ENCODE results near the gene MAPKAPK3. TPM values are rescaled to one million over a fixed set of nuclear protein-coding genes. Genes with fewer than 3 reads are reported as not detected.

MAPKAPK3 gene
- total RNA-seq, 1 donor from 2014 or later: 20.9 TPM

GRCh38 chr3:50650018-50650417 is 33.1 kb downstream of the MAPKAPK3 start:
- no peak overlapping the region for H3K4me3 ChIP-seq (ENCODE audit: low read length in 3 of 3)
- peak overlapping the region; percentile 68 for H3K27ac ChIP-seq (ENCODE audit: low read depth, low read length)
- peaks cover 22 to 32% (median 30%) of the 10 kb centered on the region in 3 donors for H3K36me3 ChIP-seq (ENCODE audit: control insufficient read depth in 3 of 3, insufficient read depth in 3 of 3, low read length in 3 of 3)
- no peaks in the 10 kb centered on the region for H3K9me3 ChIP-seq (ENCODE audit: control insufficient read depth in 3 of 3, low read length in 3 of 3)
- no peaks in the 10 kb centered on the region for H3K27me3 ChIP-seq (ENCODE audit: control insufficient read depth in 3 of 3, insufficient read depth in 3 of 3, low read length in 3 of 3)
- peaks cover 28 to 64% (median 33%) of the 10 kb centered on the region in 3 donors for H3K4me1 ChIP-seq (ENCODE audit: control insufficient read depth in 3 of 3, insufficient read depth in 3 of 3, low read length in 3 of 3)
- H3K9ac ChIP-seq (ENCODE audit: low read depth in 1 of 3, low read length in 3 of 3): peak overlapping the region in 2 of 3 donors; percentile 21 to 74

- Histone ChIP-seq H3K9ac (ENCODE audit: low read depth in 1 of 3, low read length in 3 of 3) (no peak overlapping the region), H3K27ac (ENCODE audit: low read depth, low read length) (no peak overlapping the region), H3K36me3 (ENCODE audit: control insufficient read depth in 3 of 3, insufficient read depth in 3 of 3, low read length in 3 of 3) (peaks cover 17 to 19% (median 18%) of the 10 kb centered on the region in 3 donors), H3K4me3 (ENCODE audit: low read length in 3 of 3) (no peak overlapping the region), H3K9me3 (ENCODE audit: control insufficient read depth in 3 of 3, low read length in 3 of 3) (no peaks in the 10 kb centered on the region), H3K4me1 (ENCODE audit: control insufficient read depth in 3 of 3, insufficient read depth in 3 of 3, low read length in 3 of 3) (peaks cover 28 to 65% (median 33%) of the 10 kb centered on the region in 3 donors), H3K27me3 (ENCODE audit: control insufficient read depth in 3 of 3, insufficient read depth in 3 of 3, low read length in 3 of 3) (no peaks in the 10 kb centered on the region)
These were observed 34.5 kb downstream of the MAPKAPK3 start for GRCh38 chr3:50651445-50651844.

GRCh38 chr3:50651920-50652529 is 35.1 kb downstream of the MAPKAPK3 start:
- Histone ChIP-seq H3K4me1 (ENCODE audit: control insufficient read depth in 3 of 3, insufficient read depth in 3 of 3, low read length in 3 of 3) (peaks cover 28 to 61% (median 33%) of the 10 kb centered on the region in 3 donors), H3K27me3 (ENCODE audit: control insufficient read depth in 3 of 3, insufficient read depth in 3 of 3, low read length in 3 of 3) (no peaks in the 10 kb centered on the region), H3K9me3 (ENCODE audit: control insufficient read depth in 3 of 3, low read length in 3 of 3) (no peaks in the 10 kb centered on the region), H3K36me3 (ENCODE audit: control insufficient read depth in 3 of 3, insufficient read depth in 3 of 3, low read length in 3 of 3) (peaks cover 11 to 13% (median 13%) of the 10 kb centered on the region in 3 donors), H3K27ac (ENCODE audit: low read depth, low read length) (no peak overlapping the region), H3K9ac (ENCODE audit: low read depth in 1 of 3, low read length in 3 of 3) (peak overlapping the region in 1 of 3 donors; percentile 33), H3K4me3 (ENCODE audit: low read length in 3 of 3) (no peak overlapping the region)

DNA sequence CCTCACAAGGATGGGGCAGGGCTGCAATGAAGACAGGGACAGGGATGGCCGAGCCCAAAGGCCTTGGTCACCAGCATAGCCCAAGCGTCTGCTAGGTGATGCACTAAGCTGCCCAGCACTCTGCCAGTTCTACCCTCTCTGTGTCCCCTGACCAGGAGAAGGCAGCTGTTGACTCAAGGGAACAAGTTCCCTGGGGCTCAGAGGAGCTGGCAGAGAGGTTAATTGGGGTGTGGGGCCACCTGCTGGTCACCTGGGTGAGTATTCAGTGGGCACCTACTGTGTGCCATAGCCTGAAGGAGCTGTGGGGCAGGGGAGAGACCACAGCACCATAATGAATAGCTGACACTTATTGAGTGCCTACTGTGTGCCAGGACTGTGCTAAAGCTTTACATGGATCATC is 35.8 kb downstream of the MAPKAPK3 start:
- Histone ChIP-seq H3K9me3 (ENCODE audit: control insufficient read depth in 3 of 3, low read length in 3 of 3) (no peaks in the 10 kb centered on the region), H3K27me3 (ENCODE audit: control insufficient read depth in 3 of 3, insufficient read depth in 3 of 3, low read length in 3 of 3) (no peaks in the 10 kb centered on the region), H3K36me3 (ENCODE audit: control insufficient read depth in 3 of 3, insufficient read depth in 3 of 3, low read length in 3 of 3) (peaks cover 6 to 7% (median 7%) of the 10 kb centered on the region in 3 donors), H3K9ac (ENCODE audit: low read depth in 1 of 3, low read length in 3 of 3) (peak overlapping the region in 1 of 3 donors; percentile 33), H3K4me3 (ENCODE audit: low read length in 3 of 3) (no peak overlapping the region), H3K27ac (ENCODE audit: low read depth, low read length) (no peak overlapping the region), H3K4me1 (ENCODE audit: control insufficient read depth in 3 of 3, insufficient read depth in 3 of 3, low read length in 3 of 3) (peaks cover 28 to 54% (median 33%) of the 10 kb centered on the region in 3 donors)

DNA sequence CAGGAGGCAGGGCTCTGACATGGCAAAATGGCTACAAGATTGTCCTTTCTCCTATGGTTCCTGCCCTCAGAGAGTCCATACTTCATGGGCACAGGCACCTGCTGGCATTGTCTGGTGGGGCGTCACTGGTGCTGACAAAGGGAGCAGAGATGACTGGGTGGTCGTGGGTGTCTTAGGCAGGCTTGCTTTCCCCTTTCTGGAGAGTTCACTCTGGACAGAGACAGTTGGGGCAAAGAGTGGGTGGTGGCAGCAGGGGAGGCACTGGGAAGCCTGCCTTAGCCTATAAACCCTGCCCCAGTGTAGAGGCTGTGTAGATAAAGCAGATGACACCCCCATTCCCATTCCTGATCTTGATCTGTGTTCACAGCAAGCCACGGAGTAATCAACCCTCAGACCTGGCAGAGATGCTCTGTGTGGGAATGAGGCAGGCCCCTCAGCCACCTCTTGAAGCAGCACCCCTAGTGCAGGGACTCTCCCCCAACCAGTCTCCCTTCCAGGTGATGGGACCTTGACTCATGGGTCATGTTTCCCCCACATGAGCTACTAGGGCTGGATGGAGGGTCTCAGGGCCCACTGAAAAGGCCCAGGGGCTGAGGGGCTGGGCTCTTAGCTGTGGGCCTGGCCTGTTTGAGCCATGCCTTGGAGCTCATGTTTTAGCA is 37.1 kb downstream of the MAPKAPK3 start:
- Histone ChIP-seq H3K9ac (ENCODE audit: low read depth in 1 of 3, low read length in 3 of 3) (no peak overlapping the region), H3K9me3 (ENCODE audit: control insufficient read depth in 3 of 3, low read length in 3 of 3) (no peaks in the 10 kb centered on the region), H3K27ac (ENCODE audit: low read depth, low read length) (no peak overlapping the region), H3K36me3 (ENCODE audit: control insufficient read depth in 3 of 3, insufficient read depth in 3 of 3, low read length in 3 of 3) (no peaks in the 10 kb centered on the region), H3K4me1 (ENCODE audit: control insufficient read depth in 3 of 3, insufficient read depth in 3 of 3, low read length in 3 of 3) (peaks cover 19 to 40% (median 21%) of the 10 kb centered on the region in 3 donors), H3K4me3 (ENCODE audit: low read length in 3 of 3) (no peak overlapping the region), H3K27me3 (ENCODE audit: control insufficient read depth in 3 of 3, insufficient read depth in 3 of 3, low read length in 3 of 3) (no peaks in the 10 kb centered on the region)

DNA sequence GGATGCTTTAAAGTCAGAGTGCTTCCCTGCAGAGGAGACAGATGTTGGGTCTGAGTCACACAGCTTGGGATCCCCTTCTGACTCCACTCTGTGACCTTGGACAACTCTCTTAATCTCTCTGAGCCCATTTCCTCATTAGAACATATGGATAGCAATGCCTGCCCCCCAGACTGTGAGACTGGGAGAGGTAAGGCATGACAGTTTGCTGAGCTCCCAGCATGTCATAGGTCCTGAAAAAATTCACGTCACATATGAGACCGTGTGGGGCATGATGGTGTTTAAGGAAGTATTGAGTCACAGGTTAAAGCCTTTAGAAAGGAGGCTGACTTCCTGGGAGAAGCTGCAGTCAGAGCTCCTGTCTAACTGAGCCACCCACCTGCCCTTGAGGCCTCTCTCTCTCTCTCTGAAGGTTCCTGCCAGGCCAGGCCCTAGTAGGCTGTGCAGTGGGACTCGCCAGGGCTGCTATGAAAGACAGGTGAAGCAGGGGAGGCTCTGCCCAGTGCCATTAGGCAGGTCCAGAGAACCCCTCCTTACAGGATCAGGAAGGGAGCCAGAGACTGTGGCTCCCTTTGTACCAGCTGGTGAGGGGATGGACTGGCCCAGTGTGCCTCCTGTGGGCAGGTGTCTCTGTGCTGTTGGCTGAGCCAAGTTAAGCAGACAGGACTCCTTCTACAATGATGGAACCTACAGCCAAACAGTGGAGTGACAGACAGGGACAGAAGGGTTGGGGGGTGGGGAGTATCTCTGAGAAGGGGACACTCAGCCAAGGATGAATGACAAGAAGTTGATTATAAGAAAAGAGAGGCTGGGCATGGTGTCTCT is 38.3 kb downstream of the MAPKAPK3 start:
- no peak overlapping the region for H3K27ac ChIP-seq (ENCODE audit: low read depth, low read length)
- H3K9ac ChIP-seq (ENCODE audit: low read depth in 1 of 3, low read length in 3 of 3): no peak overlapping the region
- H3K4me1 ChIP-seq (ENCODE audit: control insufficient read depth in 3 of 3, insufficient read depth in 3 of 3, low read length in 3 of 3): peaks cover 8 to 30% (median 12%) of the 10 kb centered on the region in 3 donors
- no peaks in the 10 kb centered on the region for H3K36me3 ChIP-seq (ENCODE audit: control insufficient read depth in 3 of 3, insufficient read depth in 3 of 3, low read length in 3 of 3)
- H3K4me3 ChIP-seq (ENCODE audit: low read length in 3 of 3): no peak overlapping the region
- H3K9me3 ChIP-seq (ENCODE audit: control insufficient read depth in 3 of 3, low read length in 3 of 3): no peaks in the 10 kb centered on the region
- no peaks in the 10 kb centered on the region for H3K27me3 ChIP-seq (ENCODE audit: control insufficient read depth in 3 of 3, insufficient read depth in 3 of 3, low read length in 3 of 3)

- H3K27ac ChIP-seq (ENCODE audit: low read depth, low read length): no peak overlapping the region
These were observed 39.7 kb downstream of the MAPKAPK3 start for GRCh38 chr3:50656417-50657195.

DNA sequence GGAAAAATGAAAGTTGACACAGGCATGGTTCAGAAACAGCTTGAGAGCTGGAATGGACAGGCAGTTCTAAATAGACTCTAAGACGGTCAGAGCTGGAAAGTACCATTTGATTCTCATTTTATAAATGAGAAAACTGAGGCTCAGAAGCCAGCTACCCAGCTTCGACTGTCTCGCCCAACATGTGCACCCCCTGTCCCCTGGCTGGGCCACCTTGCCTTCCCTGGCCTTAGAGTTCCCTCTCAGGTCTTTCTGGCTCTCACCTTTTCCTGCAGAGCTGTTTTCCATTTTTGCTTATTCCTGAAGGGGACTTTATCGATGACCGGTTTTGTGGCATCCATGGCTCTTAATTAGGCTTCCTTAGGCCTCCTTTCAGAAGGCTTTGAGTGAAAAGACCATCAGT is 40.5 kb downstream of the MAPKAPK3 start:
- H3K36me3 ChIP-seq (ENCODE audit: control insufficient read depth in 3 of 3, insufficient read depth in 3 of 3, low read length in 3 of 3): no peaks in the 10 kb centered on the region
- peaks cover 0 to 12% (median 4%) of the 10 kb centered on the region in 3 donors for H3K4me1 ChIP-seq (ENCODE audit: control insufficient read depth in 3 of 3, insufficient read depth in 3 of 3, low read length in 3 of 3)
- H3K27me3 ChIP-seq (ENCODE audit: control insufficient read depth in 3 of 3, insufficient read depth in 3 of 3, low read length in 3 of 3): no peaks in the 10 kb centered on the region
- no peak overlapping the region for H3K27ac ChIP-seq (ENCODE audit: low read depth, low read length)
- no peaks in the 10 kb centered on the region for H3K9me3 ChIP-seq (ENCODE audit: control insufficient read depth in 3 of 3, low read length in 3 of 3)
- no peak overlapping the region for H3K9ac ChIP-seq (ENCODE audit: low read depth in 1 of 3, low read length in 3 of 3)
- no peak overlapping the region for H3K4me3 ChIP-seq (ENCODE audit: low read length in 3 of 3)

More at GRCh38 chr3:50656417-50657195, 39.7 kb downstream of the MAPKAPK3 start:
- peaks cover under 1 to 19% (median 4%) of the 10 kb centered on the region in 3 donors for H3K4me1 ChIP-seq (ENCODE audit: control insufficient read depth in 3 of 3, insufficient read depth in 3 of 3, low read length in 3 of 3)
- no peaks in the 10 kb centered on the region for H3K27me3 ChIP-seq (ENCODE audit: control insufficient read depth in 3 of 3, insufficient read depth in 3 of 3, low read length in 3 of 3)
- H3K9me3 ChIP-seq (ENCODE audit: control insufficient read depth in 3 of 3, low read length in 3 of 3): no peaks in the 10 kb centered on the region
- no peaks in the 10 kb centered on the region for H3K36me3 ChIP-seq (ENCODE audit: control insufficient read depth in 3 of 3, insufficient read depth in 3 of 3, low read length in 3 of 3)
- H3K9ac ChIP-seq (ENCODE audit: low read depth in 1 of 3, low read length in 3 of 3): no peak overlapping the region
- H3K4me3 ChIP-seq (ENCODE audit: low read length in 3 of 3): no peak overlapping the region

DNA sequence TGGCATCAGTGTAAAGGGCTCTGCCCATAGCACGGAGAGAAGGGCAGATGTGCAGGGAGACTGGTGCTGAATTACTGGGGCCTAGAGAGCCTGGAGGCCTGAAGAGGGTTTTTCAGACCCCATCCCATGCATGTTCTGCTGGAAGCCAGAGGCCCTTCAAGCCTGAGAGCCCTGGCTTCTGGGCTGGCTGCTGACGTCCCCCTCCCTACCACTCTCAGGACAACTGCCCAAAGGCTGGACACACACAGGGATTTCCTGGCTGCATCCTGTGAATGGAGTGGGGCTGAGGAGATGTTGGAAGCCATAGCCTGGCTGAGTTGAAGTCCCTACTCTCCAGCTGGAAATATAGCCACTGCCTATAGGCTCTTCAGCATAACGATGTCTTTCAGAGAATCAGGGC is 40.9 kb downstream of the MAPKAPK3 start:
- no peaks in the 10 kb centered on the region for H3K27me3 ChIP-seq (ENCODE audit: control insufficient read depth in 3 of 3, insufficient read depth in 3 of 3, low read length in 3 of 3)

More for the DNA sequence above, 40.9 kb downstream of the MAPKAPK3 start:
- Histone ChIP-seq H3K4me3 (ENCODE audit: low read length in 3 of 3) (no peak overlapping the region), H3K36me3 (ENCODE audit: control insufficient read depth in 3 of 3, insufficient read depth in 3 of 3, low read length in 3 of 3) (no peaks in the 10 kb centered on the region), H3K27ac (ENCODE audit: low read depth, low read length) (no peak overlapping the region), H3K9ac (ENCODE audit: low read depth in 1 of 3, low read length in 3 of 3) (no peak overlapping the region), H3K9me3 (ENCODE audit: control insufficient read depth in 3 of 3, low read length in 3 of 3) (no peaks in the 10 kb centered on the region), H3K4me1 (ENCODE audit: control insufficient read depth in 3 of 3, insufficient read depth in 3 of 3, low read length in 3 of 3) (peaks cover 0 to 8% (median 2%) of the 10 kb centered on the region in 3 donors)

Data from skeletal muscle tissue (tissue), 4 donors.